B cell (primary cell): ENCODE measurements around the gene PROSER1. TPM values are rescaled to one million over a fixed set of nuclear protein-coding genes. Genes with fewer than 3 reads are reported as not detected.

Experiments used
- ATAC-seq: fragments of 200-7000 bp; cut with Tn5 transposase; one replicate; pipeline ENCODE4 v1.10.0; 2021; ENCODE audit warnings: low read depth, mild to moderate bottlenecking, moderate number of reproducible peaks, moderate library complexity
- CTCF ChIA-PET: fragments of 350-600 bp; sonication (Branson Sonifier 250); formaldehyde crosslinking; loops from one replicate; lab custom pipeline; 2021; ENCODE audit warnings: antibody characterized with exemption, inconsistent platforms; lab: Charles Lee
- POLR2A ChIA-PET: fragments of 350-600 bp; sonication (Branson Sonifier 250); formaldehyde crosslinking; loops from one replicate; lab custom pipeline; 2021; ENCODE audit warnings: antibody characterized with exemption; lab: Charles Lee
- DNase-seq: peaks from one replicate; pipeline ENCODE4 v3.0.0; 2013
- H2AFZ ChIP-seq: 2 replicates; pipeline ENCODE4 v1.6.1; 2012; ENCODE audit warnings: mild to moderate bottlenecking, low read depth, low read length; ENCODE audit not compliant: insufficient read depth, poor library complexity, severe bottlenecking
- H3K27ac ChIP-seq, 2 donors: 1 replicate in 1 of 2; 2 replicates in 1 of 2; pipeline ENCODE4 v1.5.1; 2012 to 2013; ENCODE audit warnings: low read length in 2 of 2, mild to moderate bottlenecking in 2 of 2, moderate library complexity in 1 of 2
- H3K27me3 ChIP-seq, 4 experiments: fragments of 200-600 bp in 1 of 4; sonication (generic) in 1 of 4; replicated peaks in 1 of 4; 1 replicate in 2 of 4; 2 replicates in 2 of 4; pipeline versions ENCODE4 v1.6.1 to v1.7.0; 2013 to 2016; ENCODE audit warnings: low read length in 3 of 4, mild to moderate bottlenecking in 2 of 4, mixed read lengths in 1 of 4, moderate library complexity in 1 of 4; ENCODE audit not compliant: insufficient read depth in 4 of 4, control insufficient read depth in 3 of 4; ENCODE audit errors: control extremely low read depth in 1 of 4
- H3K36me3 ChIP-seq, 2 experiments: replicated peaks in 1 of 2; 1 replicate in 1 of 2; 2 replicates in 1 of 2; pipeline versions ENCODE4 v1.6.1 to v1.7.1; 2013; ENCODE audit warnings: low read length in 1 of 2; ENCODE audit not compliant: insufficient read depth in 2 of 2, control insufficient read depth in 1 of 2; ENCODE audit errors: control extremely low read depth in 1 of 2, extremely low read depth in 1 of 2
- H3K4me1 ChIP-seq, 2 donors: fragments of 200-600 bp in 1 of 2; sonication (generic) in 1 of 2; 1 replicate in 1 of 2; 2 replicates in 1 of 2; pipeline versions ENCODE4 v1.5.1 to v1.6.1; 2013 to 2017; ENCODE audit warnings: low read length in 2 of 2; ENCODE audit not compliant: control insufficient read depth in 2 of 2, insufficient read depth in 2 of 2
- H3K4me2 ChIP-seq: replicated peaks from 2 replicates; pipeline ENCODE3; 2012; ENCODE audit warnings: mild to moderate bottlenecking, low read depth, low read length; ENCODE audit not compliant: poor library complexity, severe bottlenecking
- H3K4me3 ChIP-seq, 5 experiments: fragments of 200-600 bp in 1 of 5; sonication (generic) in 1 of 5; 1 replicate in 3 of 5; 2 replicates in 2 of 5; pipeline versions ENCODE4 v1.5.1 to v1.7.0; 2011 to 2016; ENCODE audit warnings: low read length in 4 of 5, mild to moderate bottlenecking in 4 of 5, low read depth in 2 of 5, control low read depth in 1 of 5, moderate library complexity in 1 of 5; ENCODE audit not compliant: insufficient read depth in 1 of 5; ENCODE audit errors: control extremely low read depth in 1 of 5, extremely low read depth in 1 of 5
- H3K79me2 ChIP-seq: fragments of 200-600 bp; sonication (generic); one replicate; pipeline ENCODE4 v1.6.0; 2016; ENCODE audit warnings: low read length; ENCODE audit not compliant: control insufficient read depth, insufficient read depth
- H3K9ac ChIP-seq: fragments of 200-600 bp; sonication (generic); 2 replicates; pipeline ENCODE4 v1.6.1; 2017; ENCODE audit warnings: mild to moderate bottlenecking, low read length, moderate library complexity
- H3K9me3 ChIP-seq, 3 donors: one replicate each; pipeline versions ENCODE4 v1.6.1 to v1.7.1; 2013; ENCODE audit warnings: low read length in 2 of 3; ENCODE audit not compliant: control insufficient read depth in 2 of 3, insufficient read depth in 1 of 3; ENCODE audit errors: control extremely low read depth in 1 of 3
- H4K20me1 ChIP-seq: 2 replicates; pipeline ENCODE4 v1.6.0; 2012; ENCODE audit warnings: mild to moderate bottlenecking, low read length; ENCODE audit not compliant: insufficient read depth, control insufficient read depth, poor library complexity, severe bottlenecking
- H3K27ac Mint-ChIP-seq: one replicate; pipeline ENCODE4 v1.8.0; 2021; ENCODE audit warnings: mixed read lengths
- H3K27me3 Mint-ChIP-seq: one replicate; pipeline ENCODE4 v1.8.0; 2021; ENCODE audit warnings: mixed read lengths
- H3K4me1 Mint-ChIP-seq: one replicate; pipeline ENCODE4 v1.8.0; 2021; ENCODE audit warnings: mixed read lengths
- H3K4me3 Mint-ChIP-seq: one replicate; pipeline ENCODE4 v1.8.0; 2021; ENCODE audit warnings: mixed read lengths
- H3K9me3 Mint-ChIP-seq: one replicate; pipeline ENCODE4 v1.8.0; 2022; ENCODE audit warnings: mixed read lengths; ENCODE audit not compliant: insufficient read depth
- EZH2 ChIP-seq: IDR thresholded peaks from 2 replicates; pipeline ENCODE4 v1.6.1; 2012; ENCODE audit warnings: borderline replicate concordance, low read depth, mild to moderate bottlenecking, moderate library complexity, low read length; ENCODE audit not compliant: insufficient read depth, poor library complexity, severe bottlenecking
- WGBS: methylation state at CpG from one replicate; pipeline ENCODE4 v1.1.5; 2013; ENCODE audit warnings: missing lambda C conversion rate; ENCODE audit not compliant: insufficient coverage; 5-methylcytosine and 5-hydroxymethylcytosine counted together
- intact Hi-C: fragments of 100-400 bp; cut with micrococcal nuclease; formaldehyde crosslinking; loops from one replicate; pipeline ENCODE4 v1.10.0; 2022
- polyA plus RNA-seq: library from polyadenylated mRNA; depleted of rRNA; stranded (reverse); fragments of >200 nt; gene quantifications from 2 replicates; pipeline ENCODE4 v1.2.3, GENCODE V29; 2012
- total RNA-seq, 2 donors: library from RNA; stranded (reverse); fragments of 120-200 nt in 1 of 2; gene quantifications; 1 replicate in 1 of 2; 2 replicates in 1 of 2; pipeline versions ENCODE4 v1.2.3 to v1.2.4, GENCODE V29; 2013 to 2022
- TF ChIP-seq, protein P1 (sequence below): fragments of 200-600 bp; IDR thresholded peaks from one replicate; pipeline ENCODE4 v1.8.0; 2022; ENCODE audit warnings: antibody characterized with exemption, mild to moderate bottlenecking

PROSER1 gene
- total and polyA plus RNA-seq, 2 donors (not counting 1 experiment from before 2014, with no cell fraction given): 18.1 to 63.5 TPM

DNA sequence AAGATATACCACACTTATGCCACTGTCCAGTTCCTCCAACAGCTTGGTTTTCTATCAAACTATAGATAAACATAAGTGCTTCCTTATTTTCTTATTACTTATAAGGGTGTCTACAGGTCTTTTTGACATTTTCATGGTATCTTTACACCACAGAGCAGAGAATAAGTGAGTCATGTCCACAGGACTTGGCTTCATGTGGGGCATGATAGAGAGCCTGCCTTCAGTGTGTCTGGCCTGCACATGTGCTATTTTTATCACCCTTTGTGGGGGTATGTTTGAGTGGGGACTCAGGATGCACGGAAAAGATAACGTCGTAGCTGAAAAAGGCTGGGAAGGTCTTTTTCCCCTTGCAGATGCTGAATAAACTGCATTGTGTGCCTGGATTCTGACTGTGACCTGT, 39.1 kb downstream of the PROSER1 start:
- H3K4me2 ChIP-seq: no peak overlapping the region
- intact Hi-C loops: no loop called here

DNA sequence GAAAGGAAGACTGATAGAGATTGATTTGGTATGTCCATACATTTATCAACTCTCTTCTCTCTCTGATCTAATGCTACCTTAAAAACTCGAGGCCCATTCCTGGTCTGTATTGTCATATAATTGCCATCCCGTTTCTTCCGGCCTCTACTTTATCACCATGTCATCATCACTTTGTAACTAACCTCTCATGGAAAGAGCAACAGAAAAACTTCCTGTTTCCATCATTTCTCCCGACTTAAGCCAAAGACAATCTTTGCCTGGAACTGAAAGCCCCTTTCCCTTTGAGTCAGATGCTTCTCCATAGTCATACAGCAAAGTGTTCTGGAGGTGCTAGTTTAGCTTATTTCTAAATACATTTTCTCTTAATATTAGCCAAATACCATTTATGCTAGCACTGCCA, 44.5 kb downstream of the PROSER1 start:
- no peak for ATAC-seq
- no peaks in the 10 kb centered on the region for H3K79me2 ChIP-seq
- no peak for TF ChIP-seq EZH2
- TF ChIP-seq, protein P1, sequence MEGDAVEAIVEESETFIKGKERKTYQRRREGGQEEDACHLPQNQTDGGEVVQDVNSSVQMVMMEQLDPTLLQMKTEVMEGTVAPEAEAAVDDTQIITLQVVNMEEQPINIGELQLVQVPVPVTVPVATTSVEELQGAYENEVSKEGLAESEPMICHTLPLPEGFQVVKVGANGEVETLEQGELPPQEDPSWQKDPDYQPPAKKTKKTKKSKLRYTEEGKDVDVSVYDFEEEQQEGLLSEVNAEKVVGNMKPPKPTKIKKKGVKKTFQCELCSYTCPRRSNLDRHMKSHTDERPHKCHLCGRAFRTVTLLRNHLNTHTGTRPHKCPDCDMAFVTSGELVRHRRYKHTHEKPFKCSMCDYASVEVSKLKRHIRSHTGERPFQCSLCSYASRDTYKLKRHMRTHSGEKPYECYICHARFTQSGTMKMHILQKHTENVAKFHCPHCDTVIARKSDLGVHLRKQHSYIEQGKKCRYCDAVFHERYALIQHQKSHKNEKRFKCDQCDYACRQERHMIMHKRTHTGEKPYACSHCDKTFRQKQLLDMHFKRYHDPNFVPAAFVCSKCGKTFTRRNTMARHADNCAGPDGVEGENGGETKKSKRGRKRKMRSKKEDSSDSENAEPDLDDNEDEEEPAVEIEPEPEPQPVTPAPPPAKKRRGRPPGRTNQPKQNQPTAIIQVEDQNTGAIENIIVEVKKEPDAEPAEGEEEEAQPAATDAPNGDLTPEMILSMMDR: no peak
- no peaks in the 10 kb centered on the region for H3K4me1 Mint-ChIP-seq
- H3K27ac ChIP-seq: no peak overlapping the region
- intact Hi-C loops: no loop called here
- H3K27me3 ChIP-seq: no peaks in the 10 kb centered on the region
- no peaks in the 10 kb centered on the region for H3K27me3 Mint-ChIP-seq
- POLR2A ChIA-PET: no interaction called here
- CTCF ChIA-PET: no interaction called here
- H3K9me3 Mint-ChIP-seq: no peaks in the 10 kb centered on the region
- no peak overlapping the region for H2AFZ ChIP-seq
- DNase-seq: no peak
- H3K4me2 ChIP-seq: no peak overlapping the region
- no peak overlapping the region for H3K27ac Mint-ChIP-seq
- H3K4me1 ChIP-seq: no peaks in the 10 kb centered on the region
- 78% methylated on average over 4 of the region's 4 CpGs for WGBS
- no peak overlapping the region for H3K4me3 ChIP-seq
- no peaks in the 10 kb centered on the region for H3K36me3 ChIP-seq
- no peak overlapping the region for H3K4me3 Mint-ChIP-seq
- H3K9me3 ChIP-seq: no peaks in the 10 kb centered on the region
- no peak overlapping the region for H3K9ac ChIP-seq
- H4K20me1 ChIP-seq: no peaks in the 10 kb centered on the region

More for the DNA sequence above, 39.1 kb downstream of the PROSER1 start:
- H3K4me1 Mint-ChIP-seq: no peaks in the 10 kb centered on the region
- WGBS: 95% methylated on average over 3 of the region's 3 CpGs
- Histone ChIP-seq H3K36me3 (no peaks in the 10 kb centered on the region), H3K79me2 (no peaks in the 10 kb centered on the region), H3K9ac (no peak overlapping the region), H3K4me3 (no peak overlapping the region), H4K20me1 (no peaks in the 10 kb centered on the region), H3K27ac (no peak overlapping the region), H3K9me3 (no peaks in the 10 kb centered on the region), H3K27me3 (no peaks in the 10 kb centered on the region), H3K4me1 (no peaks in the 10 kb centered on the region), H2AFZ (no peak overlapping the region)
- TF ChIP-seq, protein P1: no peak
- no peak for TF ChIP-seq EZH2
- H3K27me3 Mint-ChIP-seq: no peaks in the 10 kb centered on the region
- H3K4me3 Mint-ChIP-seq: no peak overlapping the region
- H3K9me3 Mint-ChIP-seq: no peaks in the 10 kb centered on the region
- H3K27ac Mint-ChIP-seq: no peak overlapping the region
- ATAC-seq (no peak), DNase-seq (no peak)
- POLR2A ChIA-PET: no interaction called here
- CTCF ChIA-PET: no interaction called here
